CD14-positive monocyte (primary cell): ENCODE data around the gene TTC3. TPM values are rescaled to one million over a fixed set of nuclear protein-coding genes. Genes with fewer than 3 reads are reported as not detected.

Experiments used
- DNase-seq, 3 donors: peaks; one replicate each; pipeline ENCODE4 v3.0.0-alpha.2; 2011 to 2022
- H2AFZ ChIP-seq: 2 replicates; pipeline ENCODE4 v1.6.0; 2012; ENCODE audit warnings: mild to moderate bottlenecking, low read depth, low read length, inconsistent platforms; ENCODE audit not compliant: insufficient read depth, poor library complexity, severe bottlenecking
- H3K27ac ChIP-seq, 2 donors: 1 replicate in 1 of 2; 2 replicates in 1 of 2; pipeline ENCODE4 v1.5.1; 2012 to 2013; ENCODE audit warnings: low read length in 2 of 2, control low read depth in 1 of 2, inconsistent platforms in 1 of 2, low read depth in 1 of 2, mild to moderate bottlenecking in 1 of 2
- H3K27me3 ChIP-seq, 2 donors: one replicate each; pipeline versions ENCODE4 v1.6.0 to v1.6.1; 2011 to 2013; ENCODE audit warnings: low read length in 2 of 2; ENCODE audit not compliant: control insufficient read depth in 2 of 2, insufficient read depth in 2 of 2
- H3K36me3 ChIP-seq, 2 donors: replicated peaks in 1 of 2; 1 replicate in 1 of 2; 2 replicates in 1 of 2; pipeline versions ENCODE4 v1.5.1 to v1.6.1; 2012 to 2013; ENCODE audit warnings: low read length in 2 of 2, control low read depth in 1 of 2, inconsistent platforms in 1 of 2, mild to moderate bottlenecking in 1 of 2; ENCODE audit not compliant: insufficient read depth in 2 of 2, control insufficient read depth in 1 of 2
- H3K4me1 ChIP-seq, 2 donors: 1 replicate in 1 of 2; 2 replicates in 1 of 2; pipeline versions ENCODE4 v1.5.1 to v1.6.1; 2012 to 2013; ENCODE audit warnings: low read length in 2 of 2, control low read depth in 1 of 2, inconsistent platforms in 1 of 2, mild to moderate bottlenecking in 1 of 2, moderate library complexity in 1 of 2; ENCODE audit not compliant: insufficient read depth in 2 of 2, control insufficient read depth in 1 of 2
- H3K4me2 ChIP-seq: replicated peaks from 2 replicates; pipeline ENCODE3; 2012; ENCODE audit warnings: low read length, moderate library complexity, mild to moderate bottlenecking; ENCODE audit not compliant: poor library complexity, severe bottlenecking; ENCODE audit errors: extremely low read depth
- H3K4me3 ChIP-seq, 3 experiments: fragments of 200-600 bp in 1 of 3; sonication (generic) in 1 of 3; replicated peaks in 1 of 3; 1 replicate in 2 of 3; 2 replicates in 1 of 3; pipeline ENCODE4 v1.5.1; 2011 to 2013; ENCODE audit warnings: low read length in 3 of 3, mild to moderate bottlenecking in 3 of 3, control low read depth in 2 of 3, low read depth in 2 of 3, inconsistent platforms in 1 of 3, moderate library complexity in 1 of 3
- H3K79me2 ChIP-seq: 2 replicates; pipeline ENCODE4 v1.6.0; 2012; ENCODE audit warnings: mild to moderate bottlenecking, control low read depth, inconsistent platforms, low read length, moderate library complexity; ENCODE audit not compliant: insufficient read depth
- H3K9ac ChIP-seq: 2 replicates; pipeline ENCODE4 v1.6.0; 2017; ENCODE audit warnings: low read length, mild to moderate bottlenecking; ENCODE audit not compliant: insufficient read depth, poor library complexity, severe bottlenecking
- H3K9me3 ChIP-seq, 2 donors: replicated peaks in 1 of 2; 1 replicate in 1 of 2; 2 replicates in 1 of 2; pipeline versions ENCODE4 v1.5.1 to v1.6.1; 2012 to 2013; ENCODE audit warnings: low read length in 2 of 2, control low read depth in 1 of 2; ENCODE audit not compliant: control insufficient read depth in 1 of 2, insufficient read depth in 1 of 2
- H4K20me1 ChIP-seq: 2 replicates; pipeline ENCODE4 v1.6.0; 2012; ENCODE audit warnings: mild to moderate bottlenecking, low read length, control low read depth, moderate library complexity; ENCODE audit not compliant: insufficient read depth
- H3K27ac Mint-ChIP-seq, 7 donors: one replicate each; pipeline ENCODE4 v1.8.0; 2020; ENCODE audit warnings: mild to moderate bottlenecking in 7 of 7, mixed read lengths in 7 of 7, moderate library complexity in 6 of 7, inconsistent platforms in 2 of 7
- H3K27me3 Mint-ChIP-seq, 3 donors: one replicate each; pipeline ENCODE4 v1.8.0; 2021 to 2022; ENCODE audit warnings: low read depth in 3 of 3, mild to moderate bottlenecking in 3 of 3, mixed read lengths in 3 of 3, moderate library complexity in 3 of 3, inconsistent platforms in 1 of 3
- H3K36me3 Mint-ChIP-seq, 2 donors: one replicate each; pipeline ENCODE4 v1.8.0; 2020; ENCODE audit warnings: mixed read lengths in 2 of 2, inconsistent platforms in 1 of 2, mild to moderate bottlenecking in 1 of 2
- H3K4me1 Mint-ChIP-seq: one replicate; pipeline ENCODE4 v1.8.0; 2020; ENCODE audit warnings: mild to moderate bottlenecking, mixed read lengths
- H3K4me3 Mint-ChIP-seq, 2 donors: one replicate each; pipeline ENCODE4 v1.8.0; 2020; ENCODE audit warnings: mild to moderate bottlenecking in 2 of 2, mixed read lengths in 2 of 2, moderate library complexity in 1 of 2
- H3K9me3 Mint-ChIP-seq, 7 donors: one replicate each; pipeline ENCODE4 v1.8.0; 2020 to 2022; ENCODE audit warnings: mixed read lengths in 7 of 7, mild to moderate bottlenecking in 6 of 7, moderate library complexity in 6 of 7, inconsistent platforms in 2 of 7
- WGBS: methylation state at CpG from one replicate; pipeline ENCODE4 v1.1.5; 2013; ENCODE audit warnings: missing lambda C conversion rate; ENCODE audit not compliant: insufficient coverage; 5-methylcytosine and 5-hydroxymethylcytosine counted together
- intact Hi-C, 2 donors: fragments of 100-400 bp; cut with micrococcal nuclease; formaldehyde crosslinking; loops; one replicate each; pipeline versions ENCODE4 v1.15.0 to v1.15.1; 2023
- polyA plus RNA-seq, 3 donors: library from polyadenylated mRNA; depleted of rRNA in 1 of 3; unstranded in 2 of 3; stranded (reverse) in 1 of 3; fragments of 300-500 nt in 2 of 3; fragments of >200 nt in 1 of 3; fragmentation: Illumina TruSeq in 2 of 3; gene quantifications; 1 replicate in 2 of 3; 2 replicates in 1 of 3; pipeline ENCODE4 v1.2.3, GENCODE V29; 2012 to 2021
- TF ChIP-seq, protein P1 (sequence below): fragments of 200-600 bp; IDR thresholded peaks from one replicate; pipeline ENCODE4 v1.8.0; 2022; ENCODE audit warnings: antibody characterized with exemption, mild to moderate bottlenecking

The TTC3 gene
- polyA plus RNA-seq, 3 donors: 9.6 to 35.4 (median 17.9) TPM

DNA sequence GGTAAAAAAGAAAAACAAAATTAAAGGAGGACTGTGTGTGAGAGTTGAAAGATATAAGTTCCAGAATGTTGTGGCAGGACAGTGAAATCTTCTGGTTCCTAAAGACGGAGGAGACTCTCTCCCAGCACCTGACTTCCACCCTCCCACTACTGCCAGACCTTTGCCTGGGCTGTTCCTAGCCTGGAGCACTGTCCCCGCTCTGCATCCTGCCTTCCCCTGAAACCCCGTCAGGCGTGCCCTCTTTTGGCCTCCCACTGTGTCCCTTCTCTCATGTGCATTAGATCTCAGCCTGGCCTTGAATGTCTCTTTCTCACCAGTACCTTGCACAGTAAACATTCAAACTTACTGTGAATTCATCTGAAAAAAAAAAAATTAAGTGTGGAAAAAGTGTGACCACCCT, 120.0 kb downstream of the TTC3 start:
- Mint-ChIP-seq H3K4me3 (no peak overlapping the region), H3K27me3 (no peaks in the 10 kb centered on the region), H3K4me1 (peaks cover 3% of the 10 kb centered on the region), H3K27ac (peak overlapping the region in 2 of 7 donors; percentile 26 to 64), H3K9me3 (no peaks in the 10 kb centered on the region), H3K36me3 (peaks cover 74 to 88% of the 10 kb centered on the region in 2 donors)
- no peaks in the 10 kb centered on the region for H4K20me1 ChIP-seq
- H2AFZ ChIP-seq: no peak overlapping the region
- H3K9ac ChIP-seq: no peak overlapping the region
- H3K4me2 ChIP-seq: no peak overlapping the region
- WGBS: 67% methylated on average over 3 of the region's 4 CpGs
- intact Hi-C loops: no loop called here
- no peak overlapping the region for H3K4me3 ChIP-seq
- H3K79me2 ChIP-seq: no peaks in the 10 kb centered on the region
- peaks cover 52 to 92% of the 10 kb centered on the region in 2 donors for H3K36me3 ChIP-seq
- no peak overlapping the region for H3K27ac ChIP-seq
- H3K9me3 ChIP-seq: no peaks in the 10 kb centered on the region
- H3K4me1 ChIP-seq: no peaks in the 10 kb centered on the region
- H3K27me3 ChIP-seq: no peaks in the 10 kb centered on the region
- no peak for DNase-seq
- TF ChIP-seq, protein P1, sequence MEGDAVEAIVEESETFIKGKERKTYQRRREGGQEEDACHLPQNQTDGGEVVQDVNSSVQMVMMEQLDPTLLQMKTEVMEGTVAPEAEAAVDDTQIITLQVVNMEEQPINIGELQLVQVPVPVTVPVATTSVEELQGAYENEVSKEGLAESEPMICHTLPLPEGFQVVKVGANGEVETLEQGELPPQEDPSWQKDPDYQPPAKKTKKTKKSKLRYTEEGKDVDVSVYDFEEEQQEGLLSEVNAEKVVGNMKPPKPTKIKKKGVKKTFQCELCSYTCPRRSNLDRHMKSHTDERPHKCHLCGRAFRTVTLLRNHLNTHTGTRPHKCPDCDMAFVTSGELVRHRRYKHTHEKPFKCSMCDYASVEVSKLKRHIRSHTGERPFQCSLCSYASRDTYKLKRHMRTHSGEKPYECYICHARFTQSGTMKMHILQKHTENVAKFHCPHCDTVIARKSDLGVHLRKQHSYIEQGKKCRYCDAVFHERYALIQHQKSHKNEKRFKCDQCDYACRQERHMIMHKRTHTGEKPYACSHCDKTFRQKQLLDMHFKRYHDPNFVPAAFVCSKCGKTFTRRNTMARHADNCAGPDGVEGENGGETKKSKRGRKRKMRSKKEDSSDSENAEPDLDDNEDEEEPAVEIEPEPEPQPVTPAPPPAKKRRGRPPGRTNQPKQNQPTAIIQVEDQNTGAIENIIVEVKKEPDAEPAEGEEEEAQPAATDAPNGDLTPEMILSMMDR: no peak

DNA sequence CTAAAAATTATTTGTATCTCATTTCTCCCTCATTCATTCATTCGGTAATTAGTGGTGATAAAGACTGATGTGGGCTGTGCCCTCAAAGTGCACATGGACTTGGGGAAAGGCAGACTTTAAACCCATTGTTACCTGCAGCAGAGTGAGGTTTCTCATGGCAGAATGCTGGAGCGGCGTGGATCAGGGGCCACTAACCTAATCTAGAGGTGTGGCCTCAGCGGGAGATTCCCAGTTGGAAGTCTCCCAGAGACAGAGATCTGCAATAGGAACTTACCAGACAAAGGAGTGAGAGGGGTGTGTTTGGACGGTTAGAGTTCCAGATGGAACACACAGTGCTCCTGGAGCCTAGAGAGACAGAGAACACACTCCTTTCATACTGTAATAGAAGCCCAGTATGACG, 120.6 kb downstream of the TTC3 start:
- no peaks in the 10 kb centered on the region for H3K27me3 ChIP-seq
- TF ChIP-seq, protein P1: no peak
- Mint-ChIP-seq H3K27ac (peak overlapping the region in 1 of 7 donors; percentile 34), H3K36me3 (peaks cover 75 to 88% of the 10 kb centered on the region in 2 donors), H3K4me1 (peaks cover 4% of the 10 kb centered on the region), H3K27me3 (no peaks in the 10 kb centered on the region), H3K4me3 (no peak overlapping the region), H3K9me3 (no peaks in the 10 kb centered on the region)
- peaks cover 53 to 94% of the 10 kb centered on the region in 2 donors for H3K36me3 ChIP-seq
- no peak for DNase-seq
- H4K20me1 ChIP-seq: no peaks in the 10 kb centered on the region
- H3K4me1 ChIP-seq: no peaks in the 10 kb centered on the region
- no peak overlapping the region for H2AFZ ChIP-seq
- no peak overlapping the region for H3K4me3 ChIP-seq
- H3K4me2 ChIP-seq: no peak overlapping the region
- no peak overlapping the region for H3K9ac ChIP-seq
- no peaks in the 10 kb centered on the region for H3K79me2 ChIP-seq
- no peaks in the 10 kb centered on the region for H3K9me3 ChIP-seq
- H3K27ac ChIP-seq: no peak overlapping the region
- intact Hi-C loops: no loop called here
- 100% methylated on average over 1 of the region's 6 CpGs for WGBS
